Spinal cord (tissue), 10 donors: Measurements from ENCODE around the gene EXOSC5. TPM values are rescaled to one million over a fixed set of nuclear protein-coding genes. Genes with fewer than 3 reads are reported as not detected.
"Not testable (repeated sequence)": the region's sequence is repeated elsewhere in the genome, so short reads cannot be mapped to it uniquely, and the experiment has no call there.

Experiments used
- DNase-seq, 6 donors: peaks; one replicate each; pipeline versions ENCODE4 v3.0.0 to v3.0.0-alpha.2; 2013 to 2015; ENCODE audit warnings: low spot score in 6 of 6, low read depth in 4 of 6
- H3K27ac ChIP-seq: one replicate; pipeline ENCODE4 v1.5.1; 2013; ENCODE audit warnings: low read depth, low read length, control low read depth
- H3K27me3 ChIP-seq: one replicate; pipeline ENCODE4 v1.6.1; 2013; ENCODE audit warnings: low read length; ENCODE audit not compliant: control insufficient read depth, insufficient read depth
- H3K36me3 ChIP-seq: one replicate; pipeline ENCODE4 v1.6.1; 2013; ENCODE audit warnings: low read length; ENCODE audit not compliant: control insufficient read depth, insufficient read depth
- H3K4me1 ChIP-seq: one replicate; pipeline ENCODE4 v1.6.1; 2013; ENCODE audit warnings: low read length; ENCODE audit not compliant: control insufficient read depth, insufficient read depth
- H3K4me3 ChIP-seq: one replicate; pipeline ENCODE4 v1.5.1; 2013; ENCODE audit warnings: low read depth, low read length, control low read depth
- H3K9me3 ChIP-seq: one replicate; pipeline ENCODE4 v1.6.1; 2013; ENCODE audit warnings: low read length; ENCODE audit not compliant: control insufficient read depth, insufficient read depth
- WGBS: methylation state at CpG from one replicate; pipeline ENCODE4 v1.1.5; 2013; ENCODE audit warnings: missing lambda C conversion rate; ENCODE audit not compliant: insufficient coverage; 5-methylcytosine and 5-hydroxymethylcytosine counted together
- polyA plus RNA-seq, 2 donors: library from polyadenylated mRNA; unstranded; fragments of 120-200 nt; gene quantifications; one replicate each; pipeline ENCODE4 v1.2.1, GENCODE V29; 2013; ENCODE audit not compliant: insufficient read length in 2 of 2
- total RNA-seq, 2 donors: library from RNA; depleted of rRNA in 1 of 2; stranded (reverse); fragments of 120-200 nt in 1 of 2; fragments of >200 nt in 1 of 2; gene quantifications; one replicate each; pipeline versions ENCODE4 v1.2.3 to v1.2.4, GENCODE V29; 2013 to 2014
- donor health status: healthy.

EXOSC5 gene
- total and polyA plus RNA-seq, 4 donors, result 7.7 to 20.5 (median 14.5) TPM

DNA sequence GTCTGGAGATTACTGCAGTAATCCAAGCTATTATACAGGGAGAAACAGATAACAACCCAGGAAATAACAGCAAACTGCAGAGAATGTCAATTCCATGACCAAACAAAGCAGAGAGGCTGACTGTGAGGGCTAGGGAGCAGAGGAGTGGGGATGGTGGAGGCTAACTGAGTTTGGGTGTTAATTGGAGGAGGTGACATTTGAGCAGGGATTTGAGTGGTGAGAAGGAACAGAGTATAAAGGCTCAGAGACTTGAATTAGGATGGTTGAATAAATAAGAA, 39.5 kb upstream of the EXOSC5 start:
- peaks cover 36% of the 10 kb centered on the region for H3K36me3 ChIP-seq
- no peaks in the 10 kb centered on the region for H3K27me3 ChIP-seq
- no peak overlapping the region for H3K27ac ChIP-seq
- H3K4me1 ChIP-seq, result peaks cover 6% of the 10 kb centered on the region
- DNase-seq, result no peak
- no peak overlapping the region for H3K4me3 ChIP-seq
- H3K9me3 ChIP-seq, result no peaks in the 10 kb centered on the region

DNA sequence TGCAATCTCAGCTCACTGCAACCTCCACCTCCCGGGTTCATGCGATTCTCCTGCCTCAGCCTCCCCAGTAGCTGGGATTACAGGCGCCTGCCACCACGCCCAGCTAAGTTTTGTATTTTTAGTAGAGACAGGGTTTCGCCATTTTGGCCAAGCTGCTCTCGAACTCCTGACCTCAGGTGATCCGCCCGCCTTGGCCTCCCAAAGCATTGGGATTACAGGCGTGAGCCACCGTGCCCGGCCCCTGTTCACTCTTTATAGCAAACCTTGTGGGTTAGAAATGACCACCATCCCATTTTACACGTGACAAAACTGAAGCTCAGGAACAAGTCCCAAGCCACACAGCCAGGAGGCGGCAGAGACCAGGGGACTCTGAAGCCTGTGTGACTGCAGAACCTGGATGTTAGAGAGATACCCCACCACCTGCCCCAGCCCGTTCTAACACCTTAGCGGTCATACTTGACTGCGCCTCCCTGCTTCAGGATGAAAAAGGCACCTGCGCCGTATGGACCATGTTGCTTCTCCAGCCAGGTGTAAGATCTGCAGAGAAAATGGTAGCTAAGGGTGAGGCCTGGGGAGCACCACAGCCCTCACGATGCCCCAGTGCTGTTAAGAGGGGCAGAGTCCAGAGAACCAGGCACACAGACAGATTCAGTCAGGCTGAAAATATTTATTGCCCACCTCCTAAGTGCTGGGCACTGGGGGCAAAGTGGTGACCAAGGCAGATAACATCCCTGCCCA, 38.9 kb upstream of the EXOSC5 start:
- WGBS, result 98% methylated on average over 18 of the region's 19 CpGs
- H3K4me3 ChIP-seq, result no peak overlapping the region
- DNase-seq, result no peak
- H3K4me1 ChIP-seq, result peaks cover 10% of the 10 kb centered on the region
- H3K27ac ChIP-seq, result no peak overlapping the region
- no peaks in the 10 kb centered on the region for H3K27me3 ChIP-seq
- no peaks in the 10 kb centered on the region for H3K9me3 ChIP-seq
- H3K36me3 ChIP-seq, result peaks cover 41% of the 10 kb centered on the region

DNA sequence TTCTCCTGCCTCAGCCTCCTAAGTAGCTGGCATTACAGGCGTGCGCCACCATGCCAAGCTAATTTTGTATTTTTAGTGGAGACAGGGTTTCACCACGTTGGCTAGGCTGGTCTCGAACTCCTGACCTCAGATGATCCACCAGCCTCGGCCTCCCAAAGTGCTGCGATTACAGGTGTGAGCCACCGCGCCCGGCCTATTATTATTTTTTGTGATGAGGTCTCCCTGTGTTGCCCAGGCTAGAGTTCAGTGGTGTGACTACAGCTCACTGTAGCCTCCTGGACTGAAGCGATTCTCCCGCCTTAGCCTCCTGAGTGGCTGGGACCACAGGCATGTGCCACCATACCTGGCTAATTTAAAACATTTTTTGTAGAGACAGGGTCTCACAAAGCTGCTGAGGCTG, 38.2 kb upstream of the EXOSC5 start:
- DNase-seq, H3K4me3 ChIP-seq, H3K27me3 ChIP-seq, H3K9me3 ChIP-seq, H3K27ac ChIP-seq: not testable (repeated sequence)
- Histone ChIP-seq H3K36me3 (peaks cover 48% of the 10 kb centered on the region), H3K4me1 (peaks cover 10% of the 10 kb centered on the region)
- 97% methylated on average over 9 of the region's 11 CpGs for WGBS

DNA sequence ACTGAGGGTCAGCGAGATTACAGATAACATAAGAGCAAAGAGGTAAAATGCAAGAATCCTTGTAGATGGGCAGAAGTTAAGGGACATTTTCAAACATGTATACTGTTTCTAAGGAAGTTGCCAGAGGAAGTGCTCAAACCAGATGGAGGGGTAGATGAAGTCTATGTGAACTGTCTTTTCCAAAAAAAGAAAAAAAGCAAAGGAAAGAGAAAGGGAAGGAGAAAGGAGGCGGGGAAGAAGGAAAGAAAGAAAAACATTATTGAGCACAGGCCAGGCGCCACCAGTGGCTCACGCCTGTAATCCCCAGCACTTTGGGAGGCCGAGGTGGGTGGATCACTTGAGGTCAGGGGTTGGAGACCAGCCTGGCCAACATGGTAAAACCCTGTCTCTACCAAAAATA, 37.3 kb upstream of the EXOSC5 start:
- H3K9me3 ChIP-seq, result no peaks in the 10 kb centered on the region
- no peak overlapping the region for H3K4me3 ChIP-seq
- H3K27me3 ChIP-seq, result no peaks in the 10 kb centered on the region
- no peak overlapping the region for H3K27ac ChIP-seq
- H3K36me3 ChIP-seq, result peaks cover 48% of the 10 kb centered on the region
- peaks cover 5% of the 10 kb centered on the region for H3K4me1 ChIP-seq
- WGBS, result 88% methylated on average over 4 of the region's 5 CpGs
- no peak for DNase-seq

DNA sequence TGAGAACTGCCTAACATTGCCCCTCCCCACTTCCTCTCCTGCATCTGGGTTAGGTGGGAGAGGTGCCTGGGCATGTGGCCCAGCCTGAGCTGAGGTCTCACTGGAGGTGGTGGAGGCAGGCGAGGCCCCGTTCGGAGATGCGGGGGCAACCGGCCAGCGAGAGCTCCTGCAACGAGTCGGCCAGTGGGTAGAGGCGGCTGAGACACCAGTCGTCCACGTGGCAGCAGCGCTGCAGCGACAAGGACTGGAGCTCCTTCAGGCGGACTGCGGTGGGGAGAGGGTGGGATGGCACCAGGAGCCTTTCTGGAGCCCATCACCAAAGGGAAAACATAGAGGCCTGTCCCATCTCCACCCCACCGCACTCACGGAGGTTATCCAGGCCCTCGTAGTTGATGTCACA, 36.0 kb upstream of the EXOSC5 start:
- no peak for DNase-seq
- 85% methylated on average over 16 of the region's 18 CpGs for WGBS
- Histone ChIP-seq H3K9me3 (no peaks in the 10 kb centered on the region), H3K4me1 (peaks cover 7% of the 10 kb centered on the region), H3K4me3 (no peak overlapping the region), H3K36me3 (peaks cover 52% of the 10 kb centered on the region), H3K27me3 (no peaks in the 10 kb centered on the region), H3K27ac (no peak overlapping the region)

DNA sequence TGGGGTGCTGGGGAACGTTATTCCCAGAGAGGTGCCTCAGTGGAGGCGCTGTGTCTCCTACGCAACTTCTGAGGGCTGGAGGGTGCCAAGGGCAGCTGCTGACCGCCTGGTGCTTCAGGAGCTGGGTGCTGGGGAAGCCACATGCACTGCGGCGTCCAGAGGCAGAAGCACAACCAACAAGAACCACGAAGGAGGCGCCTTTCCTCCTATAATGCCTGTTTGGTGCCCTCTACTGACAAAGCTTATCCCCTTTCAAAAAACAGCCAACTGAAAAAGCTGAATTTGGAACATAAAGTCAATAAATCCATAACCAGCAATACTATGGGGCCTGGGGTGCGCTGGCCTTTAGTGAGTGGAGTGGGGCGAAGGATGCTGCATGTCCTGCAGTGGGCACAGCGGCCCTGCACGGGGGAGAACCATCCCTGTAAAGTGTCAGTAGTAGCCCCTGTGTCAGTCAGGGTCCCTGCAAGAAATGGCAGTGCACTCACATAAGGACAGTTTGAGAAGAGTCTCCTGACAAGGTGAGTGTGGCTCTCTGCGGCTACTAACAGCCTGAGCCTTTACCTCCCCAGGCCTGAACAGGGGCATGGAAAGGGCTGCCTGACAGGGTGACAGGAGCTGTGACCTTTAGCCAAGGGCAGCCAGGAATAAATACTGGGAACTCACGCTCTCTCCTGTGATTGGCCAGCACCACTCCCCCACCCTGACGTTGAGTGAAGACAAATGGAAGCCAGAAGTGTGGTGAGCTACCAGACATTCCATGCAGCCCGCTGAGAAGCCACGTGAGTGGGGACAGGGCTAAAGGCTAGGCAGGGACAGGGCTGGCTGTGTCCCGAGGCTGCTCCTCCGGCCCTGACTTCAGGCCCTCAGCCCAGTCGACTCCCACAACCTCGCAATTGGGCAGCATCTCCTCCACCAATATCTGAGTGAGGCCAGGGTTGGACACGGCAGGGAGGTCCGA, 34.5 kb upstream of the EXOSC5 start:
- no peaks in the 10 kb centered on the region for H3K9me3 ChIP-seq
- 81% methylated on average over 17 of the region's 23 CpGs for WGBS
- no peak overlapping the region for H3K27ac ChIP-seq
- peak in 1 of 6 donors; percentile 19 for DNase-seq
- H3K4me3 ChIP-seq, result no peak overlapping the region
- peaks cover 54% of the 10 kb centered on the region for H3K36me3 ChIP-seq
- H3K4me1 ChIP-seq, result peaks cover 13% of the 10 kb centered on the region
- no peaks in the 10 kb centered on the region for H3K27me3 ChIP-seq

DNA sequence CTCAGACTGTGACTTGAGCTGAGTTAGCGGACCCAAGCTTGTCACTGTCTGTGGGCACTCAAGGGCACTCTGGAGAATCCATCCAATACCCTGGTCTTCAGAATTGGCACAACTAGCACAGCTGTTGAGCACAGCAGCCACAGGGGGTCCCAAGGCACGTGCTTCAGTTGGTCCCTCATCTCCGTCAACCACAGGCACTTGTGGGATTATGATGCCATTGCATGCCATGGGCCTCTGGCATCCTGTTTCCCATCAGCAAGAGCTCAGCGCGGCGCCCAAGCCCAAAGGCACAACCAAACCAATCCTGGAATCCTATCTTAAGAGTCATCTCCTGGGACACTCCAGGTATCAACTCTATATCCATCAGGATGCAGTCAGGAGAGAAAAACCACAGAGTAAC, 33.8 kb upstream of the EXOSC5 start:
- Histone ChIP-seq H3K4me3 (no peak overlapping the region), H3K27me3 (no peaks in the 10 kb centered on the region), H3K4me1 (peaks cover 13% of the 10 kb centered on the region), H3K27ac (no peak overlapping the region), H3K9me3 (no peaks in the 10 kb centered on the region), H3K36me3 (peaks cover 58% of the 10 kb centered on the region)
- peak in 1 of 6 donors; percentile 5 for DNase-seq
- WGBS, result 82% methylated on average over 6 of the region's 6 CpGs

DNA sequence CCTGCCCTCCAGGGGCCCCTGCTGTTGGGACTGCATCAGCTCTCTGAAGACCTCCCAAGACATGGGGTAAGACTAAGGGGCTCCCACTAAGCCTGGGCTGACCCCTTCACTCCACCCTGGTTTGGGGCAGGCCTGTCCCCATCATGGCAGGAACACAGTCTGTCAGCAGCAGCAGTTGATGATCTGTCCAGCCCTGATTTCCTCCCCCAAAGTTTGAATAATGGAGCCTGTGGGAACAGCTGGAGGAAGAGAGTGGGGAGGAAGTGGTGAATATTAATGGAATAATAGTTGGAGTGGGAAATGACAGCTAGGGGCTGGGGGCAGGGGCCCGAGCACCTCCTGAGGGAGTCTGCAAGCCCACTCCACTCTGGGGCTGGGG, 31.3 kb upstream of the EXOSC5 start:
- WGBS, result no CpG with 5 or more reads among the region's 1 CpG
- no peak for DNase-seq
- Histone ChIP-seq H3K9me3 (no peaks in the 10 kb centered on the region), H3K27ac (no peak overlapping the region), H3K27me3 (no peaks in the 10 kb centered on the region), H3K4me1 (peaks cover 13% of the 10 kb centered on the region), H3K4me3 (no peak overlapping the region), H3K36me3 (peaks cover 76% of the 10 kb centered on the region)

DNA sequence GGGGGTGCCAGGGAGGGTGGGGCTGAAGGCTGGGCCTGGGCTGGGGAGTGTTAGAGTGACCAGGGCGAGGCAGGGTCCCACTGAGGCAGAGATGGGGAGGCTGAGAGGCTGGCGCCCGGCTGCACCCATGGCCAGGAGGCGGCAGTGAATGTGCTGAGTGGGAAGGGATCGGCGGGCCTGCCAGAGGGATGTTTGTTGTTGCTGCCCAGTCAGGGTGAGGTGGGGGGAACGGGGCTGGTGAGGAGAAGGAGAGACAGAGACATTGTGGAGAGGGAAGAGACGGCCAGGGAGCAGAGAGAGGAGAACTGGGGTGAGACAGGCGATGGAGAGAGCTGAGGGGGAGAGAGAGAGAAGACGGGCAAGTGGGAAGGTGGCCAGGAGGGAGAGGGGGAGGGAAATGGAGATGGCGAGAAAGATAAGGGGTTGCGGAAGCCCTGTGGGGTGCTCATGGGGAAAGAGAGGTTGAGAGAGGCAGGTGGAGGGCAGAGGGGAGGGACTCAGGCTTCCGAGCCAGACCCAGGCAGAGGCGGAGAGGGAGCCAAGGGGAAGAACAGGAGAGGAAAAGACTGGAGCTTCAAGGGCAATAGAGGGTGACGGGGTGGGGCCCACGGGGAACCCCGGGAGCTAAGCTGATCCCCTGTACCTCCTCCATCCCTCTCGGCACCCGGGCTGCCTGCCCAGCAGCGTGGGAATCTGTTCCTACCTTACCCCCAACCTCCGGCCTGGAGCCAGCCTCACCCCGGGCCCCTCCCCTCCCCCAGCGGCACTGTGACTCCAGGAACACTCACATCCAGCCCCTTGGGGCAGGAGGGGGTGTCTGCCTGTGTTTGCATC, 30.7 kb upstream of the EXOSC5 start:
- H3K27ac ChIP-seq, result peak overlapping the region; percentile 15
- no peak overlapping the region for H3K4me3 ChIP-seq
- peaks cover 13% of the 10 kb centered on the region for H3K4me1 ChIP-seq
- DNase-seq, result peak in 1 of 6 donors; percentile 40
- H3K27me3 ChIP-seq, result no peaks in the 10 kb centered on the region
- 24% methylated on average over 21 of the region's 23 CpGs for WGBS
- H3K36me3 ChIP-seq, result peaks cover 76% of the 10 kb centered on the region
- no peaks in the 10 kb centered on the region for H3K9me3 ChIP-seq
